Effector CD4-positive, alpha-beta T cell (primary cell): ENCODE data around the gene EPS8.
"Not testable (repeated sequence)": the region's sequence is repeated elsewhere in the genome, so short reads cannot be mapped to it uniquely, and the experiment has no call there.

Experiments used
- DNase-seq: peaks from one replicate; pipeline ENCODE4 v3.0.0-alpha.2; 2020

EPS8 gene

GRCh38 chr12:15634010-15634683 lies 155.0 kb downstream of the EPS8 start:
- no peak for DNase-seq

- no peak for DNase-seq
Measured at GRCh38 chr12:15633201-15633600, 156.0 kb downstream of the EPS8 start.

GRCh38 chr12:15632708-15633107 lies 156.5 kb downstream of the EPS8 start:
- DNase-seq = no peak

- DNase-seq = no peak
Measured at GRCh38 chr12:15631007-15631715, 158.0 kb downstream of the EPS8 start.

GRCh38 chr12:15629761-15630160 lies 159.4 kb downstream of the EPS8 start:
- DNase-seq = no peak

- DNase-seq = no peak
Measured at GRCh38 chr12:15629108-15629507, 160.1 kb downstream of the EPS8 start.

- DNase-seq = no peak
Measured at GRCh38 chr12:15627995-15628945, 160.9 kb downstream of the EPS8 start.

- no peak for DNase-seq
Measured at GRCh38 chr12:15625075-15625474, 164.1 kb downstream of the EPS8 start.

GRCh38 chr12:15620741-15621539 lies 168.2 kb downstream of the EPS8 start:
- DNase-seq = no peak

GRCh38 chr12:15616495-15616894 lies 172.7 kb downstream of the EPS8 start:
- not testable (repeated sequence) for DNase-seq

- DNase-seq = no peak
Measured at GRCh38 chr12:15613981-15614380, 175.2 kb downstream of the EPS8 start.

- no peak for DNase-seq
Measured at GRCh38 chr12:15608941-15609340, 180.2 kb downstream of the EPS8 start.

GRCh38 chr12:15608406-15608805 lies 180.8 kb downstream of the EPS8 start:
- DNase-seq = no peak

- DNase-seq = no peak
Measured at GRCh38 chr12:15605881-15606590, 183.2 kb downstream of the EPS8 start.

GRCh38 chr12:15603474-15604085 lies 185.6 kb downstream of the EPS8 start:
- no peak for DNase-seq

- no peak for DNase-seq
Measured at GRCh38 chr12:15602051-15602672, 187.0 kb downstream of the EPS8 start.

GRCh38 chr12:15601210-15601800 lies 187.9 kb downstream of the EPS8 start:
- DNase-seq = no peak

- no peak for DNase-seq
Measured at GRCh38 chr12:15600223-15600935, 188.8 kb downstream of the EPS8 start.

GRCh38 chr12:15599266-15600037 lies 189.7 kb downstream of the EPS8 start:
- DNase-seq = no peak
